Measurements from ENCODE around the gene MACROH2A1.

DNA sequence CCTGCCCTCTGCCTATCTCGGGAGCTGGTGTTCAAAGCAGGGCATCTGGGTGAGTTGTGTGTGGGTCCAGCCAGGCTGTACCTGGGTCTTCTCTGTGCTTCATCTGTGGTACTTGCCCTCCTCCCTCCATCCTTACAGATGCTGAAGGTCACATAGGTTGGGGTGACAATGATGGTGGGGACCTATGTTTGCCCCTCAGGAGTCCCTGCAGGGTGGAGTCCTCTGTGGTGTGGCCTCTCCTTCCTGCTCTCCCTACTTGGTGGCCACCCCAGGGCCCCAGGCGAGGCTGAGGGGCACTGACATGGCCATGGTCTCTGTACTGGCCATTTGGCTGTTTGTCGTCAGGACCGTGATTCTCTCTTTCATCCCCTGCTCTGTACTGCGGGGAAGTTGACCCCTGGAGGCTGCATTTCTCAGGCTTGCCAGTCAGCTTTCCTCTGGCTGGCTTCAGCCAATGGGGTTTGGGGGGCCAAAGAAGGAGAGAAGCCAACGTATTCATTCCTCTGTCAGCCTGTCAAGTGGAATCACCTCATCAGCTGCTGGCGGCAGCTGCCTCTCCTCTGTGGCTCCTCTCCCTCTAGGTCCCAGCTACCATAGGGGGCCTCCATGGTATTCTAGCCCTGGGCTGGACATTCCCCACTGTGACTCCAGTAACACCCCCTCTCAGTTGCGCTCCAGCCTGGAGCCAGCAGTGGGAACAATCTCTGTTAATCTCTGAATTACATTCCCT is 43.6 kb upstream of the MACROH2A1 start:
- TF ChIP-seq POLR2A (IDR thresholded peaks at IDR 0.05; ENCODE audit: low read depth, low read length), result no peak
- TF ChIP-seq CEBPB (IDR thresholded peaks at IDR 0.05; ENCODE audit: low read depth, low read length), result no peak
- TF ChIP-seq FOS (IDR thresholded peaks at IDR 0.05; ENCODE audit: low read depth, low read length), result no peak

Measured in IMR-90 (cell line).